GM12801 (cell line): ENCODE results near the gene SLF2.

Source experiments
- TF ChIP-seq, protein P1 (sequence below): IDR thresholded peaks from one replicate; pipeline ENCODE4 v1.5.1; 2011; ENCODE audit warnings: control low read depth; ENCODE audit not compliant: insufficient read length; ENCODE audit errors: extremely low read depth

SLF2 gene, protein sequence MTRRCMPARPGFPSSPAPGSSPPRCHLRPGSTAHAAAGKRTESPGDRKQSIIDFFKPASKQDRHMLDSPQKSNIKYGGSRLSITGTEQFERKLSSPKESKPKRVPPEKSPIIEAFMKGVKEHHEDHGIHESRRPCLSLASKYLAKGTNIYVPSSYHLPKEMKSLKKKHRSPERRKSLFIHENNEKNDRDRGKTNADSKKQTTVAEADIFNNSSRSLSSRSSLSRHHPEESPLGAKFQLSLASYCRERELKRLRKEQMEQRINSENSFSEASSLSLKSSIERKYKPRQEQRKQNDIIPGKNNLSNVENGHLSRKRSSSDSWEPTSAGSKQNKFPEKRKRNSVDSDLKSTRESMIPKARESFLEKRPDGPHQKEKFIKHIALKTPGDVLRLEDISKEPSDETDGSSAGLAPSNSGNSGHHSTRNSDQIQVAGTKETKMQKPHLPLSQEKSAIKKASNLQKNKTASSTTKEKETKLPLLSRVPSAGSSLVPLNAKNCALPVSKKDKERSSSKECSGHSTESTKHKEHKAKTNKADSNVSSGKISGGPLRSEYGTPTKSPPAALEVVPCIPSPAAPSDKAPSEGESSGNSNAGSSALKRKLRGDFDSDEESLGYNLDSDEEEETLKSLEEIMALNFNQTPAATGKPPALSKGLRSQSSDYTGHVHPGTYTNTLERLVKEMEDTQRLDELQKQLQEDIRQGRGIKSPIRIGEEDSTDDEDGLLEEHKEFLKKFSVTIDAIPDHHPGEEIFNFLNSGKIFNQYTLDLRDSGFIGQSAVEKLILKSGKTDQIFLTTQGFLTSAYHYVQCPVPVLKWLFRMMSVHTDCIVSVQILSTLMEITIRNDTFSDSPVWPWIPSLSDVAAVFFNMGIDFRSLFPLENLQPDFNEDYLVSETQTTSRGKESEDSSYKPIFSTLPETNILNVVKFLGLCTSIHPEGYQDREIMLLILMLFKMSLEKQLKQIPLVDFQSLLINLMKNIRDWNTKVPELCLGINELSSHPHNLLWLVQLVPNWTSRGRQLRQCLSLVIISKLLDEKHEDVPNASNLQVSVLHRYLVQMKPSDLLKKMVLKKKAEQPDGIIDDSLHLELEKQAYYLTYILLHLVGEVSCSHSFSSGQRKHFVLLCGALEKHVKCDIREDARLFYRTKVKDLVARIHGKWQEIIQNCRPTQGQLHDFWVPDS

DNA sequence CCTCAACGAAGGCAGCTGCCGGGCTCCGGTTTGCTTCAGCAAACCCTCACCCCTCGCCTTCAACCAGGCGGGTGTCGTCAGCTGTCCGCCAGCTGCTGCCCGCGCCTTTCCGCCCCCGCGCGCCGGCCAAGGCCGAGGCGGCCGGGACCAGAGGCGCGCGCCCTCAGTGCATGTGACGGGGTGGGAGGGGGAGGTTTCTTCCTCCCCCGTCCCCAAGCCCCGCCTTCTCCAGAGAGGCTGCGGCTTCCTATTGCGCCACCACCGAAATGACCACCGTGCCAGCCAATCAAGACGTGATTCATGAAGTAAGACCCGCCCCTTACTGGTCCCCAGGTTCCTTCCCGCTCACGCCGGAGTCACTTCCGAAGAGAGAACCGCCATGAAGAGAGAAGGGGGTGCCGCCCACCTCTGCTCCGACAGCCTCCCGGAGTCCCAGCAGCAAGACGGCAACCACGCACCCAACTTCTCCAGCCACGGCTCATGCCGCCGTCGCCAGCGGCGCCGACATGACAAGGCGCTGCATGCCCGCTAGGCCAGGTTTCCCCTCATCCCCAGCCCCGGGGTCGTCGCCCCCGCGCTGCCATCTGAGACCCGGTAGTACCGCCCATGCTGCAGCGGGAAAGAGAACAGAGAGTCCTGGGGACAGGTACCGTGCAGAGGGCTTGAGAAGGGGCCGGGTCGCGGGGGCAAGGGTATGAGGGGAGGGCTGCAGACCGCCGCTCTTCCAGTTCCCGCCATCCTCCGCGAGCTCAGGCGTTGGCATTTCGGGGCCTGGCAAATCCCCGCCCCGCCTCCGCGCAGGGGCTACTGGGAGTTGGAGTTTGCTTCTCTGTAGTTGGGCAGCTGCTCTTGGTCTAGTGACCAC, at the start of gene SLF2:
TSS of gene SLF2 (plus strand) at position 359 of the 865 bp plus-strand sequence. CDS start at position 507, 148 bp downstream.
- TF ChIP-seq, protein P1, sequence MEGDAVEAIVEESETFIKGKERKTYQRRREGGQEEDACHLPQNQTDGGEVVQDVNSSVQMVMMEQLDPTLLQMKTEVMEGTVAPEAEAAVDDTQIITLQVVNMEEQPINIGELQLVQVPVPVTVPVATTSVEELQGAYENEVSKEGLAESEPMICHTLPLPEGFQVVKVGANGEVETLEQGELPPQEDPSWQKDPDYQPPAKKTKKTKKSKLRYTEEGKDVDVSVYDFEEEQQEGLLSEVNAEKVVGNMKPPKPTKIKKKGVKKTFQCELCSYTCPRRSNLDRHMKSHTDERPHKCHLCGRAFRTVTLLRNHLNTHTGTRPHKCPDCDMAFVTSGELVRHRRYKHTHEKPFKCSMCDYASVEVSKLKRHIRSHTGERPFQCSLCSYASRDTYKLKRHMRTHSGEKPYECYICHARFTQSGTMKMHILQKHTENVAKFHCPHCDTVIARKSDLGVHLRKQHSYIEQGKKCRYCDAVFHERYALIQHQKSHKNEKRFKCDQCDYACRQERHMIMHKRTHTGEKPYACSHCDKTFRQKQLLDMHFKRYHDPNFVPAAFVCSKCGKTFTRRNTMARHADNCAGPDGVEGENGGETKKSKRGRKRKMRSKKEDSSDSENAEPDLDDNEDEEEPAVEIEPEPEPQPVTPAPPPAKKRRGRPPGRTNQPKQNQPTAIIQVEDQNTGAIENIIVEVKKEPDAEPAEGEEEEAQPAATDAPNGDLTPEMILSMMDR, result no peak

DNA sequence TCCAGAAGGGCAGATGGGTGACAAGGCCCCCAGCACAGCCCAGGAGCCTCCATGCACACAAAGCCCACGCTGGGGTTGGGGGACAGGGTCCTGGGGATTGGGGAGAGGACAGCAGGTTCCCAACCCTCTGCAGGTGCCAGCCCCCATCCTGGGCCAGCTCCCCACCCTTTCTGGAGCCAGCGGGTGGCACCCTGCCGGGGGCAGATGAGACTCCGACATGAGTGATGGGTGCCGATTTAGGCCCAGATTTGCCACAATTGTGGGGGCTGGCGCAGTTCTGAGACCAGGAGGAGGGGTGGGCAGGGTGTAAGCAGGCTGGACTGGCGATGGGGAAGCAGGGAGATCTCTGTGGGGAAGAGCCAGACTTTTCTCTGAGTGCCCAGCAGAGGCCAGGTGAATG, 49.3 kb upstream of the SLF2 start:
- TF ChIP-seq, protein P1, result no peak

DNA sequence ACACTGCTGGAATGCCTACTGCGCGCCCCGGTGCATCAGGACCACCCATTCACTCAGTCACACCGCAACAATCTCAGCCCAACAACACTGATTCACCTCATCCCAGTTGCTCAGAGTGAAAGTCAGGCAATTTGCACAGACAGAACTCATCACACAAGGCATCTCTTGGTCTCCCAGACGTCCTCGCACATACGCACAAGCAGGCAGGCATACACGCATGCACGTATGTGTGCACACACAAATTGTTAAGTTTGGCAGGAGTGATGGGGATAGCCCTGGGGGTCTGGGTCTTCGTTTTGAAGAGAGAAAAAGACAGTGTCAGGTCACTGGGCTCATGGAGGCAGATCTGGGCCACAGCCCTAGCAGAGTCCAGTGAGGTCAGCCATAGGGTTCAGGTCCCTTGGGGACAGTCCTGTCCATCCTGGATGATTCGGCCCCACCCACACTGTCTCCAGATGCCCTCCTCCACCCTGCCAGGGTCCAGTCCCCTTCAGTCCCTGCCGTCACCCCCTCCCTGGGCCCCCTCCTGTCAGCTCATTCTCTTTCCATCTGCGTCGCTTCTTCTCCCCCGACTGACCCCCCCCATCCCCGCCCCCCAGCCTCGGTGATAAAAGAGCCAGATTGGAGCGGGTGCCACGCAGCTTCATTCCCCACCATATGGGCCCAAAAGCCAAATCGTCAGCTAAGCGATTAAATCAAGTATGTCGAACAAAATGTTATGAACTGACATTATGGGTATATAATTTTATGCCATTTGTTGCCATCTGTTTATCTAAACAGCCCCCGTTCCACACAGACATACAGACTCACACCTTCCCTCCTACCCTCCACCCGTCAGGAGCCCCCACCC, 48.5 kb upstream of the SLF2 start:
- TF ChIP-seq, protein P1, result no peak

DNA sequence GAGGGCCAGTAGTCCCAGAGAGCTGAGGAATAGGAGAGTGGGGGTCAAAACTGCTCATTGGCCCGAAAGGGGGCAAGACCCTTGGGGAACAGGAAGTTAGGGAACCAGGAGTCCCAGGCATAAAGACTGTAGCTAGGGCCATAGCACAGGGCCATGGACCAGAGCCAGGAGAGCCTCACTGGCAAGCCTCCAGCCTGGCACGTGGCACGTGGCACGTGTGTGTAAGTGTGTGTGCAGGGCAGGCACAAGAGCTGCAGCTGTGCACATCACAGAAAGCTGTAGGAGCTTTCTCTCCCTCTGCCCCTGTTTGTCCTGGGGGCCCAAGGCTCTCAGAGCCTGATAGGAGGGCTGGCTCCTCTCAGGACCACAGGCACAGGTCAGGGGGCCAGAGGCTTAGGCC, 47.8 kb upstream of the SLF2 start:
- TF ChIP-seq, protein P1, result no peak

DNA sequence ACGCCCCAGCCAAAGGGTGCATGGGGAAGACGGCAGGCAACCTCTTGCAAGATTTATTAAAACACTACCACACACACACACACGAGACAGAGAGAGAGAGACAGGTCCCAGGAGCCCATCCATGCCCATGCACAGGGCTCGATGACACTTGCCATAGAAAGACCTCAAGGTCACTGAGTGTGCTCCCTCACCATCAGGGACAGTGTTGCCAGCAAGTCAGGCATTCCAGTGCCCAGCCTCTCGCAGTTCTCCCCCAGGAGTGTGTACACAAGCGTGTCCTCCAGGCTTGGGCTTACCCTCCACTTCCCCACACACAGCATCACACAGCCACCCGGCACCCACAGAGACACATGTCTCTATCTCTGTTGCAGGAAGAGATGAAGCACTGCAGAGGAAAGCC, 46.8 kb upstream of the SLF2 start:
- TF ChIP-seq, protein P1, result no peak

DNA sequence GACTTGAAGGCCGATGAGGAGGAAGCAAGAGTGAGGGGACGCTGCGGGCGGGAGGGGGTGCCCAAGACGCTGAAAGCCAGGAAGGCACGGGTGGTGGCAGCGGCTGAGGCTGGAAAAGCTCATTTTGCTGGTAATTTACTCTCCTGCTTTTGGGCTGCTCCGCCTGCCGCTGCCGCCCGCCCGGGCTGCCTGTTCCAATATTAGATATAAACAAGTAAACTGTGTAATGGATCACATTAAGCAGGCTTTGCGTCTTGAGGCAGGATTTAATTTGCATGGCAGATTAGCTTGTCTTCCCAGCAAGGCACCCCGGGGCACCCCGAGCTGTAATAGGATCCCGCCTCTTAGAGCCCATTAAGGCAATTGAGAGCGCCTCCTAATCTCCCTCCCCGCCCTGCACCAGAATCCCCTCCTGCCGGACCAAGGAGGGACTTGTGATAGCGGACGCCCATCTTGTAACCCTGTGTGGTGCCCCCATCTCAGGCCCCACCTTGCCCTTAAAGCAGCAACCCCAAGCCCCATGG, 46.1 kb upstream of the SLF2 start:
- TF ChIP-seq, protein P1, result no peak
